WTC11 (cell line): Measurements from ENCODE around the gene C4BPB. TPM values are rescaled to one million over a fixed set of nuclear protein-coding genes. Genes with fewer than 3 reads are reported as not detected.

ENCODE experiments used
- ATAC-seq: fragments of 200-7000 bp; cut with Tn5 transposase; 2 replicates; pipeline ENCODE4 v1.10.0; 2021; ENCODE audit warnings: mild to moderate bottlenecking, moderate library complexity
- CTCF ChIA-PET: fragments of 300-600 bp; sonication (Branson Sonifier 250); formaldehyde crosslinking; loops from one replicate; lab custom pipeline; 2021; ENCODE audit warnings: antibody characterized with exemption; lab: Charles Lee
- POLR2A ChIA-PET: fragments of 350-600 bp; sonication (Branson Sonifier 250); formaldehyde crosslinking; loops from one replicate; lab custom pipeline; 2021; ENCODE audit warnings: antibody characterized with exemption; lab: Charles Lee
- DNase-seq: peaks from one replicate; pipeline ENCODE4 v3.0.0; 2021; ENCODE audit warnings: low spot score
- H3K27ac Mint-ChIP-seq: 2 replicates; pipeline ENCODE4 v1.8.0; 2021; ENCODE audit warnings: mixed read lengths
- H3K27me3 Mint-ChIP-seq: 2 replicates; pipeline ENCODE4 v1.8.0; 2021; ENCODE audit warnings: low read depth, mild to moderate bottlenecking, moderate library complexity, mixed read lengths
- H3K36me3 Mint-ChIP-seq: 2 replicates; pipeline ENCODE4 v1.8.0; 2021; ENCODE audit warnings: mixed read lengths
- H3K4me1 Mint-ChIP-seq: 2 replicates; pipeline ENCODE4 v1.8.0; 2022; ENCODE audit warnings: mixed read lengths
- H3K4me3 Mint-ChIP-seq: 2 replicates; pipeline ENCODE4 v1.8.0; 2021; ENCODE audit warnings: mild to moderate bottlenecking, moderate library complexity, mixed read lengths
- H3K9me3 Mint-ChIP-seq: 2 replicates; pipeline ENCODE4 v1.8.0; 2021; ENCODE audit warnings: mixed read lengths
- ARID4B ChIP-seq: sonication (generic); formaldehyde crosslinking; IDR thresholded peaks from 2 replicates; pipeline ENCODE4 v1.8.0; 2023; ENCODE audit warnings: missing genetic modification reagents, mild to moderate bottlenecking, borderline replicate concordance
- E2F1 ChIP-seq: sonication (generic); formaldehyde crosslinking; IDR thresholded peaks from 2 replicates; pipeline ENCODE4 v1.8.0; 2022; ENCODE audit warnings: mild to moderate bottlenecking, missing genetic modification reagents
- ESRRA ChIP-seq: sonication (generic); formaldehyde crosslinking; IDR thresholded peaks from 2 replicates; pipeline ENCODE4 v1.8.1; 2022; ENCODE audit warnings: mild to moderate bottlenecking, missing genetic modification reagents, borderline replicate concordance
- ETV6 ChIP-seq: sonication (generic); formaldehyde crosslinking; IDR thresholded peaks from 2 replicates; pipeline ENCODE4 v1.8.1; 2022; ENCODE audit warnings: mild to moderate bottlenecking, missing genetic modification reagents
- FOXP1 ChIP-seq: sonication (generic); formaldehyde crosslinking; IDR thresholded peaks from 2 replicates; pipeline ENCODE4 v1.8.0; 2022; ENCODE audit warnings: missing genetic modification reagents, mild to moderate bottlenecking, moderate library complexity, borderline replicate concordance
- HMGXB4 ChIP-seq: sonication (generic); formaldehyde crosslinking; IDR thresholded peaks from 2 replicates; pipeline ENCODE4 v1.8.1; 2023; ENCODE audit warnings: mild to moderate bottlenecking, moderate library complexity, missing genetic modification reagents
- KAT7 ChIP-seq: sonication (generic); formaldehyde crosslinking; IDR thresholded peaks from 2 replicates; pipeline ENCODE4 v1.8.1; 2023; ENCODE audit warnings: missing genetic modification reagents, mild to moderate bottlenecking, borderline replicate concordance
- MAX ChIP-seq: sonication (generic); formaldehyde crosslinking; IDR thresholded peaks from 2 replicates; pipeline ENCODE4 v1.8.0; 2022; ENCODE audit warnings: mild to moderate bottlenecking, missing genetic modification reagents
- MYBL2 ChIP-seq: sonication (generic); formaldehyde crosslinking; IDR thresholded peaks from 2 replicates; pipeline ENCODE4 v1.8.1; 2023; ENCODE audit warnings: mild to moderate bottlenecking, moderate library complexity, missing genetic modification reagents
- SOX15 ChIP-seq: fragments of 250-450 bp; sonication (Bioruptor Pico); IDR thresholded peaks from 2 replicates; pipeline ENCODE4 v1.9.0; 2021; ENCODE audit warnings: mild to moderate bottlenecking
- SP1 ChIP-seq: sonication (generic); formaldehyde crosslinking; conservative IDR thresholded peaks from 2 replicates; pipeline ENCODE4 v1.8.1; 2022; ENCODE audit warnings: missing genetic modification reagents
- TEAD1 ChIP-seq: sonication (generic); formaldehyde crosslinking; IDR thresholded peaks from 2 replicates; pipeline ENCODE4 v1.8.0; 2022; ENCODE audit warnings: mild to moderate bottlenecking, missing genetic modification reagents
- ZBTB43 ChIP-seq: sonication (generic); formaldehyde crosslinking; IDR thresholded peaks from 2 replicates; pipeline ENCODE4 v1.8.1; 2023; ENCODE audit warnings: mild to moderate bottlenecking, missing genetic modification reagents
- ZNF219 ChIP-seq: sonication (generic); formaldehyde crosslinking; IDR thresholded peaks from 2 replicates; pipeline ENCODE4 v1.8.0; 2023; ENCODE audit warnings: missing genetic modification reagents, mild to moderate bottlenecking, borderline replicate concordance
- ZNF232 ChIP-seq: sonication (generic); formaldehyde crosslinking; IDR thresholded peaks from 2 replicates; pipeline ENCODE4 v1.8.0; 2022; ENCODE audit warnings: mild to moderate bottlenecking, missing genetic modification reagents
- total RNA-seq: library from RNA; stranded (reverse); gene quantifications from 3 replicates; pipeline ENCODE4 v1.2.3, GENCODE V29; 2021

Gene C4BPB
- total RNA-seq, 1 experiment from 2014 or later: 0.26 TPM

GRCh38 chr1:207050480-207051190 is 38.0 kb upstream of the C4BPB start:
- ChIA-PET CTCF (interaction anchor here (0.5 to 2.0 kb wide), 3 partner anchors 9 to 398 kb away, joined by 3 to 17 read pairs (median 4); partner anchors contain the start of gene C1orf116), POLR2A (no interaction called here)
- Mint-ChIP-seq H3K4me3 (peak overlapping the region; percentile 95), H3K27me3 (no peaks in the 10 kb centered on the region), H3K36me3 (peaks cover 33% of the 10 kb centered on the region), H3K4me1 (peaks cover 57% of the 10 kb centered on the region), H3K27ac (peak overlapping the region; percentile 98), H3K9me3 (no peaks in the 10 kb centered on the region)
- TF ChIP-seq SP1 (CRISPR knock-in tag) (peak; percentile 61), FOXP1 (peak; percentile 67; the same call in 1 of the 2 replicates), ARID4B (peak; percentile 75; the same call in 1 of the 2 replicates), SOX15 (CRISPR knock-in tag) (no peak), ESRRA (CRISPR knock-in tag) (no peak), ZBTB43 (CRISPR knock-in tag) (no peak), HMGXB4 (CRISPR knock-in tag) (peak; percentile 88; the same call in 1 of the 2 replicates), E2F1 (CRISPR knock-in tag) (0 out of 2 replicates have a peak, but pooled peaks have one; percentile 41), ZNF232 (CRISPR knock-in tag) (0 out of 2 replicates have a peak, but pooled peaks have one; percentile 30), MAX (CRISPR knock-in tag) (peak; percentile 58; the same call in 1 of the 2 replicates), MYBL2 (CRISPR knock-in tag) (peak; percentile 88), ETV6 (0 out of 2 replicates have a peak, but pooled peaks have one; percentile 59), TEAD1 (peak; percentile 28; the same call in 1 of the 2 replicates), ZNF219 (CRISPR knock-in tag) (no peak), KAT7 (CRISPR knock-in tag) (no peak)
- ATAC-seq: peak; percentile 28
- DNase-seq: peak; percentile 91
